ENCODE measurements around the gene ATPAF2. TPM values are rescaled to one million over a fixed set of nuclear protein-coding genes. Genes with fewer than 3 reads are reported as not detected.

Gene ATPAF2
- total and polyA plus RNA-seq, 7 donors: 16.5 to 39.7 (median 26.7) TPM

- intact Hi-C loops (cut with DNase I): loop anchor here in 1 of 2 donors (5.0 kb wide), 1 partner anchor 38 kb away; no protein-coding TSS in a partner anchor
- Histone ChIP-seq H3K27me3 (ENCODE audit: insufficient read depth in 3 of 3, low read length in 2 of 3) (no peaks in the 10 kb centered on the region), H3K4me1 (peaks cover 21% of the 10 kb centered on the region), H3K27ac (no peak overlapping the region), H3K36me3 (ENCODE audit: insufficient read depth in 1 of 2, low read depth in 1 of 2) (no peaks in the 10 kb centered on the region), H3K9me3 (no peaks in the 10 kb centered on the region), H3K4me3 (no peak overlapping the region)
- WGBS, 3 donors: 94 to 98% (median 97%) methylated on average over 11 to 12 of the region's 12 CpGs
- no peak for TF ChIP-seq CTCF (IDR thresholded peaks at IDR 0.05)
- no peak for DNase-seq
- ATAC-seq: no peak
Observed at GRCh38 chr17:17993852-17994251, 45.1 kb downstream of the ATPAF2 start.

GRCh38 chr17:17993366-17993765, 45.6 kb downstream of the ATPAF2 start:
- WGBS, 3 donors: 90 to 92% (median 92%) methylated on average over 2 of the region's 2 CpGs
- Histone ChIP-seq H3K9me3 (no peaks in the 10 kb centered on the region), H3K4me3 (no peak overlapping the region), H3K27me3 (ENCODE audit: insufficient read depth in 3 of 3, low read length in 2 of 3) (no peaks in the 10 kb centered on the region), H3K36me3 (ENCODE audit: insufficient read depth in 1 of 2, low read depth in 1 of 2) (no peaks in the 10 kb centered on the region), H3K27ac (no peak overlapping the region), H3K4me1 (peaks cover 21% of the 10 kb centered on the region)
- ATAC-seq (no peak), DNase-seq (no peak)
- TF ChIP-seq CTCF (IDR thresholded peaks at IDR 0.05): no peak
- intact Hi-C loops (cut with DNase I): loop anchor here in 1 of 2 donors (5.0 kb wide), 1 partner anchor 39 kb away; no protein-coding TSS in a partner anchor

GRCh38 chr17:17990282-17990681, 48.7 kb downstream of the ATPAF2 start:
- TF ChIP-seq CTCF (IDR thresholded peaks at IDR 0.05): no peak
- Histone ChIP-seq H3K27me3 (ENCODE audit: insufficient read depth in 3 of 3, low read length in 2 of 3) (no peaks in the 10 kb centered on the region), H3K27ac (peak overlapping the region; percentile 71), H3K36me3 (ENCODE audit: insufficient read depth in 1 of 2, low read depth in 1 of 2) (no peaks in the 10 kb centered on the region), H3K4me3 (no peak overlapping the region), H3K4me1 (peaks cover 21% of the 10 kb centered on the region), H3K9me3 (no peaks in the 10 kb centered on the region)
- 23 to 45% (median 30%) methylated on average over 2 of the region's 2 CpGs for WGBS, 3 donors
- intact Hi-C loops (cut with DNase I): loop anchor here in 1 of 2 donors (5.0 kb wide), 1 partner anchor 42 kb away; no protein-coding TSS in a partner anchor
- DNase-seq (no peak), ATAC-seq (peak; percentile 48 to 81 (median 73))

- Histone ChIP-seq H3K27ac (peak overlapping the region; percentile 71), H3K27me3 (ENCODE audit: insufficient read depth in 3 of 3, low read length in 2 of 3) (no peaks in the 10 kb centered on the region), H3K4me1 (peaks cover 21% of the 10 kb centered on the region), H3K9me3 (no peaks in the 10 kb centered on the region), H3K4me3 (no peak overlapping the region), H3K36me3 (ENCODE audit: insufficient read depth in 1 of 2, low read depth in 1 of 2) (no peaks in the 10 kb centered on the region)
- no peak for ATAC-seq
- intact Hi-C loops (cut with DNase I): loop anchor here (5.0 kb wide), 1 partner anchor 43 kb away; no protein-coding TSS in a partner anchor
- WGBS, 3 donors: 65 to 92% (median 71%) methylated on average over 10 of the region's 10 CpGs
- no peak for TF ChIP-seq CTCF (IDR thresholded peaks at IDR 0.05)
- DNase-seq: no peak
Observed at GRCh38 chr17:17989618-17990017, 49.4 kb downstream of the ATPAF2 start.

GRCh38 chr17:17989081-17989480, 49.9 kb downstream of the ATPAF2 start:
- H3K27me3 ChIP-seq (ENCODE audit: insufficient read depth in 3 of 3, low read length in 2 of 3): no peaks in the 10 kb centered on the region
- no peaks in the 10 kb centered on the region for H3K9me3 ChIP-seq
- no peaks in the 10 kb centered on the region for H3K36me3 ChIP-seq (ENCODE audit: insufficient read depth in 1 of 2, low read depth in 1 of 2)
- ATAC-seq (no peak), DNase-seq (no peak)
- intact Hi-C loops (cut with DNase I): loop anchor here in 1 of 2 donors (5.0 kb wide), 1 partner anchor 43 kb away; no protein-coding TSS in a partner anchor
- no peak for TF ChIP-seq CTCF (IDR thresholded peaks at IDR 0.05)
- H3K4me3 ChIP-seq: no peak overlapping the region
- peaks cover 21% of the 10 kb centered on the region for H3K4me1 ChIP-seq
- H3K27ac ChIP-seq: no peak overlapping the region
- 90 to 91% (median 91%) methylated on average over 9 of the region's 9 CpGs for WGBS, 3 donors

Data from psoas muscle (tissue), 8 donors.